Stimulated activated CD8-positive, alpha-beta memory T cell treated with anti-CD3 and anti-CD28 coated beads, Interleukin-15, amount 100 ng/mL, for 1 hour (primary cell): ENCODE results near the gene CYP4F11.
"Not testable (repeated sequence)": the region's sequence is repeated elsewhere in the genome, so short reads cannot be mapped to it uniquely, and the experiment has no call there.

ENCODE experiments used
- DNase-seq: peaks from one replicate; pipeline ENCODE4 v3.0.0-alpha.2; 2020; ENCODE audit warnings: low read depth

Gene CYP4F11

GRCh38 chr19:15934332-15935078 lies at the start of gene CYP4F11:
Gene CYP4F11, minus strand, starts transcription at chr19:15934529. Its CDS starts 121 bp downstream, at chr19:15934408.
- DNase-seq = no peak

DNA sequence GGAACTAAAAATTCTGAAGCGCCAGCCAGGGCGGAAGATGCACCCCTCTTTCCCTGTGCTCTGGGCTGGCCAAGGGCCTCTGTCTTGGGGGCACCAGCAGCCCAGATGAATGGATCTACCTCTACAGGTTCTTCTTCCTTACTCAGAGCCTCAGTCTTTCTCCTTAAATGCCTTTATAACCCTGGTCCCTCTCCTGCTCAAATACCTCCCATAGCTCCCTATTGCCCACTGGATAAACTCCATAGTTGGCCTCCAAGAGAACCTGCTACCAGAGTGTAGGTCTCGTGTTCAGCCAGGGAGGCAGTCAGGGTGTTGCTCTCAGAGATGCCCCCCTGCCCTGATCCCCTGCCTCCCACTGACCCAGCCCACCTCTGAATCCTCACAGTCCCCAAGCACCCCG lies 45.0 kb upstream of the CYP4F11 start:
- no peak for DNase-seq

DNA sequence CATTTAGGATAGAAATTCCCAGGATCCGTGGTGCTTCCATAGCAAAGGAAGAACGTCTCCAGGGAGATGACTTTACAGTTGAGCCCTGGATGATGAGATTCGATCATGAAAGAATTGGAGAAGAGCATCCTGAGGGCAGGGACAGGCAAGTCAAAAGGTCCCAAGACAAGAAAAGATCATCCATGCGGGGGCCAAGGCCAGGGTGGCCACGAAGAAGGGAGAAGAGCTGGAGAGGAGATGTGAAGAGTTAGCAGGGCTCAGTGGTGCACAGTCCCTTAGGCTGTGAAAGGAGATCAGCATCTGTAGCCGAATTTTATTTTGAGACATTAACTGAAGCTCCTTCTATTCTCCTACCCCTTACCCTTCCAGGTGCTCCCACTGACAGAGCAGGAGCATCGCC lies 43.4 kb upstream of the CYP4F11 start:
- no peak for DNase-seq

DNA sequence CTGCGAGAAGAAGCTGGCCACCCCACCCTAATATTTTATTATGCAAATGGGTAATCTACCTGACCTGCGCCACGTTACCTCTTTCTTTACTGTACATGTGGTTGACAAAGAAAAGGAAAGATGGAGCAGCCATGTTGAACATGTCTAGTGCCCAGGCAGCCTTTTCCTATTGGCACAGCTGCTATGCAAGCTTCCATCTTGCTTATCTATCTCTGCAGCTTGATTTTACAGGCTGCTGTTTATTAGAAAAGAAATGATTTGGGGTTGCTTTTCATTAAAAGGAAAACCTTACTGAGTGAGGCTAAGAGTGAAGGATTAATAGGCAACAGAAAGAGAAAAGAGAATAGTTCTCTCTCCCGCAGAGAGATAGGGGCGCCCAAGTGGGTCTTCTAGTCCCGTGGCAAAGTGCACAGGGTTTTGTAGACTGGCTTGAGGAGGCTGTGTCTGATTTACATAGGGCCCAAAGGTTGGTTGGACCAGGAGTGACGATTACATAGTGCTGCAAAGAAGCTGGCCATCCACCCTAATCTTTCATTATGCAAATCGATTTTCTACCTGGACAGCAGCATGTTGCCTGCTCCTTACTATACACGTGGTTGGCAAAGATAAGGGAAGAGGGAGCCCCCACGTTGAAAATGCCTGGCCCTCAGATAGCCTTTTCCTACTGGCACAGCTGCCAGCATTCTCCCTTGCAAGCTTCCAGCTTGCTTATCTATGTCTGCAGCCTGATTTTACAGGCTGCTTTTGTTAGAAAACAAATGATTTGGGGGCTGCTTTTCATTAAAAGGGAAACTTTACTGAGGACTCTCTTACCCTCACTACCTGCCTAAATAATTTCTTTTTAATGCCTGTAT lies 42.7 kb upstream of the CYP4F11 start:
- no peak for DNase-seq

GRCh38 chr19:15974856-15975255 lies 40.5 kb upstream of the CYP4F11 start:
- no peak for DNase-seq

DNA sequence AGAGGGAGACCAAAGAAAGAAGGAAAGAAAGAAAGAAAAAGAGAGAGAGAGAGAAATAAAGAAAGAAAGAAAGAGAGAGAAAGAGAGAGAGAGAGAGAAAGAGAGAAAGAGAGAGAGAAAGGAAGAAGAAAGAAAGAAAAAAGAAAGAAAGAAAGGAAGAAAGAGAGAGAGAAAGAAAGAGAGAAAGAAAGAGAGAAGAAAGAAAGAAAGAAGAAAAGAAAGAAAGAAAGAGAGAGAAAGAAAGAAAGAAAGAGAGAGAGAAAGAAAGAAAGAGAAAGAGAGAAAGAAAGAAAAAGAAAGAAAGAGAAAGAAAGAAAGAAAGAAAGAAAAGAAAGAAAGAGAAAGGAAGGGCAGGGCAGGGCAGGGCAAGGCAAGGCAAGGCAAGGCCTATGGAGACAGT lies 37.7 kb upstream of the CYP4F11 start:
- DNase-seq = not testable (repeated sequence)

GRCh38 chr19:15971224-15971780 lies 37.0 kb upstream of the CYP4F11 start:
- no peak for DNase-seq

DNA sequence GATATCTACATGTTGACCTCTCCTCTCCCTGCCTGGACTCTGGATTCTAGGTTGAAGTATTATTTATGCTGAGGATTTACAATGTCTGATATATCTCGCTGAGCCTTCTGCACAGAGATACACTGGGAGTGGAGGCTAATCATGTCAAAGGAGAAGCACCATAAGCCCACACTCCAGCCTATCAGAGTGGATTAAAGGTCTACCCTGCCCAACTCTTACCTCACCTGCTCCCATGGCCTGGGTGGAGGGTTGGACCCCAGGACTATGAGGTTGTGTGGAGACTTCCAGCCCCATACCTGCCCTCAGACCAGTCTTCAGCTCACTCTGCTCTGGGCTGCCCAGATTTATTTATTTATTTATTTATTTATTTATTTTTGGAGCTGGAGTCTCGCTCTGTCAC lies 29.9 kb upstream of the CYP4F11 start:
- DNase-seq = no peak

DNA sequence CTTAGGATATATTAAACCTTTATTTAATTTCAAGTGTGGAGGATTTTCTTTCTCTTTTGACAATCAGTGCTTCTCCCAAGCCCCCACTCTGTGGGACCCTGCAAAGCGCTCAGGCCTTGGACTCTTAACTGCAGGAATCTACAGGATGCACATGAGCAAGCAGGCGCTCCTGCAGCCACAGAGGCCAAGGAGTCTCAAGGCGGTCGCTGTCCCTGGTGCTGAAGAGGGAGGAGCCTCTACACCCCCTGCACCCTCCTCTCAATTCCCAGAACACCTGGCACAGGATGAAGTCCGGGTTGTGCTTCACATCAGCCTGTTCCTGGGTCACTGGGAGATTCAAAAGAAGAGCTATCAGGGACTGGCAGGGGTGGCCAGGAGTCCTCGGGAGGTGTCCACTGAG lies 28.0 kb upstream of the CYP4F11 start:
- no peak for DNase-seq

DNA sequence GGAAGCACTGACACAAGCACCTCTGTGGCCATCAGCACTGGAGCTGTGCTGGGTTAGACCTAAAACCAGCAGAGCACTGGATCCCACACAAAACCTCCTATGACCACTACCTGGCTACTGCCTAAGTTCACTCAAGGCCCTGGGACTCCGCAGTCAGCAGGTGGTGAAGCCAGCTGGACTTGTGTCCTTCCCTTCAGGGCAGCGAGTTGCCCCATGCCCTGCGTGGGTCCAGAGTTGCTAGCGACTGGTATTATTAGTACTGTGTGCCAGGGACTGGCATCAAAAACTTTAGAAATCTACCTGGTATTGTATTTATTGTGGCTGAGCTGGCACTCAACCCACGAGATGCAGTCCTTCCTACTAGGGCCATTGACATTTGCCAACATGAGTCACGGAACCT lies 20.5 kb upstream of the CYP4F11 start:
- DNase-seq = no peak

GRCh38 chr19:15948223-15949058 lies 14.1 kb upstream of the CYP4F11 start, which contains the start of gene OR10H4:
Gene OR10H4, plus strand, starts transcription at chr19:15949008. Its CDS starts 0 bp downstream, at chr19:15949008.
- no peak for DNase-seq

- DNase-seq = no peak
Observed at GRCh38 chr19:15945301-15945700, 11.0 kb upstream of the CYP4F11 start.

DNA sequence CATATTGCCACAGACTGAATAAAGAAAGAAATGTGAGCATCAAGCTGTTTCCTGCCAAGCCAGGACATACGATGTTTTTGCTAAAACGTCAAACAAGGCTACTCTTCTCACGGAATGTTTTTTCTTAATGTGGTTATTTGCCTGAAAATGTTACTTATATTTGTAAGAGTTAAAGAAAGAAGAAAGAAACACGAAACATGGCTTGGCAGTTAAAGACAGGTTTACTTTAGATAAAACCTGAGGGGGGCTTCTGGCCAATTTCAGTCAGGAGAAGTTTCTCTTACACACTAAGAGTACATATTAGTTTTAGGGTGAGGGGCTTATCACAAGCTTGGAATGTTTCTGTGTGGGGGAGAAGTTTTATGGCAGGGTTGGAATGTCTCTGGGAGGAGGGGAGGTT lies 10.1 kb upstream of the CYP4F11 start:
- DNase-seq = no peak

DNA sequence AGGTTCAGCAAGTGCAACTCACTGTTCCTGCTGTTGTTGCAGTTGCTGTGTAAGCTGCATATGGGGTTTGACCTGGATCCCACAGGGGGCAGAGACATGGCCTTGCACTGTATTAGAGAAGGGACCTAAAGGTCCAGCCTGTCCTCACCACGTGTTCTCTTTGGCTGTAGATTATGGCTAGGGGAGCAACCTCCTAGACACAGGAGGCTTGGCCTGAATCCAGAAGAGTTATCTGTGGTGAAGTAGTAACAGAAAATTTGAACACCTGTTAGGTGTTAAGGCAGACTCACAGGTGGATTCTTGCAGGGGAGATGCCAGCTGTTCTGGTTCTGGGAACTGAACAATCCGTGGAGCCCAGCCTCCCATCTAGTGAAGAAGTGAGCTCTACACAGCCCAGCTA lies 3.4 kb upstream of the CYP4F11 start:
- DNase-seq = no peak

- DNase-seq = no peak
Observed at GRCh38 chr19:15936950-15937349, 2.6 kb upstream of the CYP4F11 start.

GRCh38 chr19:15936173-15936572 lies 1.8 kb upstream of the CYP4F11 start:
- no peak for DNase-seq

- DNase-seq = no peak
Observed at GRCh38 chr19:15935167-15935702, 906 bp upstream of the CYP4F11 start.

- not testable (repeated sequence) for DNase-seq
Observed at GRCh38 chr19:15933761-15934331, 483 bp downstream of the CYP4F11 start.

- DNase-seq = no peak
Observed at GRCh38 chr19:15928321-15928720, 6.0 kb downstream of the CYP4F11 start.

GRCh38 chr19:15926484-15926883 lies 7.8 kb downstream of the CYP4F11 start:
- no peak for DNase-seq

DNA sequence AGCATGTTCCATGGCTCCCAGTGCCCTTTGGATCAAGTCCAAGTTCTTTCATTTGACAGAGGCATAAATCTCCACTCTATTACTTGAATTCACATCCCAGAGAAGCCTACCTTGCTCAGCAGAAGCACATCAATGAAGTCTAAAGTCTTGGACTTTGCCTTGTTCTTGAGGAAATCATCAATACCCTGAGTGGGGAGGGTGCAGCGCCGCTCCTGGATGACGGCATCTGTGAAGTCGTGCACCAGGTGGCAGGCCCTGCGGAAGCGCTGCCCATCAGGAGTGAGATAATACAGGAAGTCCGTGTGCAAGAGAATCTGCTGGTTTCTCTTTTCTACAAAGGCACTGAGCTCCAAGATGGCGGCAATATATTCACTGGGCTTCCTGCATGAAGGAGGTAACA lies 10.6 kb downstream of the CYP4F11 start:
- no peak for DNase-seq
